Inferior parietal cortex (tissue), 1 donor: ENCODE results near the gene CD81.
"Not testable (repeated sequence)": the region's sequence is repeated elsewhere in the genome, so short reads cannot be mapped to it uniquely, and the experiment has no call there.

ENCODE experiments used
- DNase-seq: peaks from one replicate; pipeline ENCODE4 v3.0.0-alpha.2; 2016; ENCODE audit errors: extremely low spot score

The CD81 gene, protein sequence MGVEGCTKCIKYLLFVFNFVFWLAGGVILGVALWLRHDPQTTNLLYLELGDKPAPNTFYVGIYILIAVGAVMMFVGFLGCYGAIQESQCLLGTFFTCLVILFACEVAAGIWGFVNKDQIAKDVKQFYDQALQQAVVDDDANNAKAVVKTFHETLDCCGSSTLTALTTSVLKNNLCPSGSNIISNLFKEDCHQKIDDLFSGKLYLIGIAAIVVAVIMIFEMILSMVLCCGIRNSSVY

DNA sequence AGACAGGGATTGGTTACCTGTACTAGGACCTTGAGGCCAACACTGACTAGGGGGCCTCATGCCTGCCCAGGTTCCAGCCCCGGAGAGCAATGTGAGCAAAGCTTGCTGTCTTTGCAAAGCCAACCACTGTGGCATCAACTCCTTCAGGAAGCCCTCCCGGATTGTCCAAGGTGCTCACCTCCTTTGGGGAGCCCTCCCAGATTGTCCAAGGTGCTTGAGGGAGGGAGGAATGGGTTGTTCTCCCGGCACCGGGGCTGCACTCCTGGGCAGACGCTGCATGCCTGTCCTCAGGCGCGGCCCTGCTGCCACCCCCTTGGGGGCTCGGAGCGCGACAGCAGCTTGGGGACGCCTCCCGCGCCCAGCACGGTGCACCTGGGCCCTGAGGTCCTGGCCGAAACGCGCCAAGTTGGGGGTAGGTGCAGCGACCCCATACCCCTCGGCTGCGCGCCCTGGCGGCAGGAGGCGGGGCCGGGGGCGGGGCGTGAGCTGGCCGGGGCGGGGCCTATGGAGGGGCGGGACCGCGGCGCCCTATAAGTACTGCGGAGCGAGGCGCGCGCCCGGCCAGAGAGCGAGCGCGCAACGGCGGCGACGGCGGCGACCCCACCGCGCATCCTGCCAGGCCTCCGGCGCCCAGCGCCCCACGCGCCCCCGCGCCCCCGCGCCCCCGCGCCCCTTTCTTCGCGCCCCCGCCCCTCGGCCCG, at the start of gene CD81:
Gene CD81, plus strand, starts transcription at position 560 of the 701 bp plus-strand sequence. CDS start 240 bp downstream, outside the sequence.
- peak; percentile 47 for DNase-seq

DNA sequence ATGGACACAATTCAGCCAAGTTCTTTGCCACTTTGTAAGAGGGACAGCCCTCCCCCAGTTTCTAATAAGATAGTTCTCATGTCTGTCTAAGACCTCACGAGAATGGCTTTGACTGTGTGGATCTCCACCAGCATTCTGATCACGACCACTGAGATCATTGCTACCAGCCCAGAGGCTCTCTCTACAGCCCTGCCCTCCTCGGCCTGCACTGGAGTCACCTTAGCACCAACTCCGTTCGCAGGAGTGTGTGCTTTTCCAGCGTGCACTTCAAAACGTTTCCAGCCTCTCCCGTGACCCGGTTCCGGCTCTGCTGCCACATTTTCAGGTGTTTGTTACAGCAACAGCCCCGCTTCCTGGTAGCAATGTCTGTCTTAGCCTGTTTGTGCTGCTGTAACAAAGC, 49.1 kb upstream of the CD81 start:
- DNase-seq = no peak

DNA sequence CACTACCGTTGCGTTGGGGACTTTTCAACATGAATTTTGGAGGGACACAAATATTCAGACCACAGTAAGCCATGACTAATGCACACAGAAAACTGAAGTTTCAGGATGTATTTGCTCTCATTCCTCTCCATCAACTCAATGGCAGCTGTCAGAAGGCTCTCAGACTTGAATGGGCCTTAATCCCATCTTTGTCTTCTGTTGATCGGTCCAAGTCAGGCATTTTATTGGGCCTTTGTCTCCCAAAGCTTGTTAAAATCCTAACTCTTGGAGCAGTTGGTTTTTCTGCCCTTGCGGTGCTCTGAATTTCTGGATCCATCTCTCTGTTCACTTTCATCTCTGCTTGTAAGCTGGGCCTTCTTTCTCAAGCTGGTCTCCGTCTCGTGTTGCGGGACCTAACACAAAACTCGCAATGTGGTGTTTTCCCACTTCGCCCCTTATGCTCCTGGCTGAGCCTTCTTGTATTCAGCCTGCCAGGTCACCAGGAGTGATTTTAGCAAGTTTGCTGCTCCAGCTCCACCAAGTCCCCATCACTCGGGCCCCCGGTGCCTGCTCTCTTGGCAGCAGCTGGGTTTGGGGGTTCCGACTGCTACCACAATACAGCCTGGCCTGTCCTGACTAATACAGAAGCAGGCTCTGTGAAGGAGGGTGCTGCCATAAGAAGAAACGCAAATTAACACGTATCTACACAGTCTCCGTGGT, 48.3 kb upstream of the CD81 start:
- no peak for DNase-seq

DNA sequence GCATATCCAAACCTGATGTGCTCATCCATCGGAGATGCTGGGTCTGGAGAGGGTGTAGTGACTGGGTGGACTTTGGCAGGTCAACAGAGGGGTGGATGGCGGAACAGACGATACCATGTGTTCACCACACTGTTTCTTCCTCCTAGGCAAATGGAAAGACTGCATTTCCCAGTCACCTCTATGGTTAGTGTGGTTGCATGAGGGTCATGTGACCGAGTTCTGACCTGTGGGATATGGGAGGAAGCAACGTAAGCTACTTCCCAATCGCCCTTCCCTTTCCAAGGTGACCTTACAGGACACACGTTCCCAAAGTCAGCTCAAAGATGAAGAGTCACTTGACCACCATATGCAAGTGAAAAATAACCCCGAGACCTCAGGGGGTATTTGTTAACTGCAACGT, 47.6 kb upstream of the CD81 start:
- DNase-seq = no peak

DNA sequence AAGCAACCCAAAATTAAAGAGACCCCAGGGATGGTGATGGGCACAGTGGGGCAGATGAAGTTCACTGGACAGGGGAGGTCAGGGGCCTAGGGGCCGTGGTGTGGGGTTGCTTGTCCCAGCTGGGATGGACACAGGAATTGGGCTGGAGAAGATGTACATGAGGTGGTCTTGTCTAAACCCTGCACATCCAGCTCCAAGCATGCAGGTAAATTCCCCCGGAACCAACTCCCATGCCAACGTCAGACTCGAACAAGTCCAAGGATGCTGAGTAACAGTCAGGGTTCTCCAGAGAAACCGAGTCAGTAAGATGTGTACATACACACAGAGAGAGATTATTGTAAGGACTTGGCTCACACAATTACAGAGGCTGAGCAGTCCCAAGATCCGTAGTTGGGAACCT, 46.4 kb upstream of the CD81 start:
- DNase-seq = no peak

DNA sequence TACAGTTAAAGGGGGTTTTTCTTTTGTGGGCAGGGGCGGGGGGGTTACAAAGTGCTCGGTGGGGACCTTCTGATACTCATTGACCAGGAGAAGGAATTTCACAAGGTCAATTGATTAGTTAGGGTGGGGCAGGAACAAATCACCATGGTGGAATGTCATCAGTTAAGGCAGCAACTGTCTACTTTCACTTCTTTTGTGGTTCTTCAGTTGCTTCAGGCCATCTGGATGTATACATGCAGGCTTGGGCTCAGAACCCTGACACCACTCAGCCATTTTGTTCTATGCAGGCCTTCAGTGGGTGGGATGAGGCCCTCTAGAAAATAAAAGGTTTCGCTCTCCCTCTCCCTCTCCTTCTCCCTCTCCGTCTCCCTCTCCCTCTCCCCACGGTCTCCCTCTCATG, 45.7 kb upstream of the CD81 start:
- DNase-seq = no peak

DNA sequence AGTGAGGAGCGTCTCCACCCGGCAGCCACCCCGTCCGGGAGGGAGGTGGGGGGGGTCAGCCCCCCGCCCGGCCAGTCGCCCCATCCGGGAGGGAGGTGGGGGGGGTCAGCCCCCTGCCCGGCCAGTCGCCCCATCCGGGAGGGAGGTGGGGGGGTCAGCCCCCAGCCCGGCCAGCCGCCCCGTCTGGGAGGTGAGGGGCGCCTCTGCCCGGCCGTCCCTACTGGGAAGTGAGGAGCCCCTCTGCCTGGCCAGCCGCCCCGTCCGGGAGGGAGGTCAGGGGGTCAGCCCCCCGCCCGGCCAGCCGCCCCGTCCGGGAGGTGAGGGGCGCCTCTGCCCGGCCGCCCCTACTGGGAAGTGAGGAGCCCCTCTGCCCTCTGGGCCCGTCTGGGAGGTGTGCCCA, 44.5 kb upstream of the CD81 start:
- not testable (repeated sequence) for DNase-seq

DNA sequence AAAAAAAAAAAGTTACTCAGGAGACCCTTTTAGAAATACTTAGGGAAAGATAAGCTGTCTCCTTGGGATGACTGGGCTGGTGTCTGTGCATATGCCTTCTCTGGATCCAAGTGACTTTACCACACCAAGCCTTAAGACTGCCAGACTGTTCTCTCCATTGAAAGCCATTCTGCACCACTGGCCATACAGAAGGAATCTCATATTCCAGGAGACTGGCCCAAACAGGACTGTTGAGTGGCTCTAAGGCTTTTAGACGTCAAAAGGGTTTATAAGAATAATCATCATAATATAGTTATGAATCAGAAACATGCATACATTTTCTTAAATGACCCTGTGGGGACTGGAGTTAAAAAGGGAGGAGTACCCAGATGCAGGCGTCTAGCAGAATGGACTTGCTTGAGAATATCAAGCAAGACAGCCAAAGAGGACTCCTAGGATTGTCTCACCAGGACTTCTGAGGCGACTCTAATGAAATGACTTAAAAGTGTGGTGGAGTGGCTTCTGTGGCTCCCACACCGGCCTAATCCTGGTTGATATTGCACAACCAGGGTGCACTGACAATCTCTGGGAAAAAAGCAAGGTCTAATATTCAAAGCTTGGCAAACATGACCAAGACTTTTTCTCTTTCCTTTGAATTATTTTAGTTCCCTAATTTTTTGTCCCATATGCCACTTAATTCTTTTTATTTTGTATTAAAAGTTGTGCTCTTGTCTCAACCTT, 43.5 kb upstream of the CD81 start:
- DNase-seq = not testable (repeated sequence)

DNA sequence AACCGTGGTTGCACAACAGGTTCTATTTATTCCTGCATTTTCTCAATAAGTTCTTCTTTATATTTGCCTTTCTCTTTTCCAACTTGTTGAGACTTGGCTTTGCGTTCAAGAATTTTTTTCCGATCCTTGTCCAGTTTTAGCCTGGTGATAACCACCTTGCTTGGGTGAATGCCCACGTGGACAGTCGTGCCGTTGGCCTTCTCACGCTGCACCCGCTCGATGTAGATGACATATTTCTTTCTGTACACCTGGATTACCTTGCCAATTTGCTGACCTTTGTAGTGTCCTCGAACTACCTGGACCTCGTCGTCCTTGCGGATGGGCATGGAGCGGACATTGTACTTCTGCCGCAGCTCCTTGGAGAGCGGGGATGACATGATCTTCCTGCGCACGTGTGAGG, 41.8 kb upstream of the CD81 start:
- DNase-seq = not testable (repeated sequence)

DNA sequence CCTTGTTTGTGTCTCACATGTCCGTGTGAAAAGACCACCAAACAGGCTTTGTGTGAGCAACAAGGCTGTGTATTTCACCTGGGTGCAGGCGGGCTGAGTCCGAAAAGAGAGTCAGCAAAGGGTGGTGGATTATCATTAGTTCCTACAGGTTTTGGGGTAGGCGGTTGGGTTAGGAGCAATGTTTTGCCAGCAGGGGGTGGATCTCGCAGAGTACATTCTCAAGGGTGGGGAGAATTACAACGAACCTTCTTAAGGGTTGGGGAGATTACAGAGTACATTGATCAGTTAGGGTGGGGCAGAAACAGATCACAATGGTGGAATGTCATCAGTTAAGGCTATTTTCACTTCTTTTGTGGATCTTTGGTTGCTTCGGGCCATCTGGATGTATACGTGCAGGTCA, 38.4 kb upstream of the CD81 start:
- DNase-seq = not testable (repeated sequence)

DNA sequence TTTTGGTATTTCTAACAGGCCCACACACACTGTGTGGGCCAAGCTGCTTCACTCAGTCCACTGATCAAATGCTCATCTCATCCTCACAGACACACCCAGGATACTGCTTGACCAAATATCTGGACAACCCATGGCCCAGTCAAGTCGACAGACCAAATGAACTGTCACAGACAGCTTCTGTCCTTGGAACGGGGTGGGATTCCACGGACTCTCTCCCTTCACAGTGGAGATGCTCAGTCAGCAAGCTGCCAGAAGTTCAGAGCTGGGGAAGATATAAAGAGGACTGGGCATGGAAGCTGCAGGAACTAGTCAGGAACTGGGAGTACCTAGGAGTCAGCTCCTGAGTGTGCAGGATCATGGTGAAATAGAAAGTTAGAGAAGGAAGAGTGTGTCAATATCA, 34.6 kb upstream of the CD81 start:
- DNase-seq = no peak

DNA sequence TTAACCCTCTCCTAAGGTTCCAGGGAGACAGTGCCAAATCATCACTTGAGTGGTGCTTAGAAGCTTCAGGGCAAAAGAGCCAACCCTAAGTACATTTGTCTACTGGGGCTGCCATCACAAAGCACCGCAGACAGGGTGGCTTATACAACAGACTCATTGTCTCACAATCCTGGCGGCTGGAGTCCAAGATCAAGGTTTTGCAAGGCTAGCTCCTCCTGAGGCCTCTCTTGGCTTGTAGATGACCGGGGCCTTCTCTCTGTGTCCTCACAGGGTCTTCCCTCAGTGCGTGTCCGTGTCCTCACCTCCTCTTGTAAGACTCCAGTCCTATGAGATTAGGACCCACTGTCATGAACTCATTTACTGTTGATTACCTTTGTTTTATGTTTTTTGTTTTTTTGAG, 34.1 kb upstream of the CD81 start:
- no peak for DNase-seq

DNA sequence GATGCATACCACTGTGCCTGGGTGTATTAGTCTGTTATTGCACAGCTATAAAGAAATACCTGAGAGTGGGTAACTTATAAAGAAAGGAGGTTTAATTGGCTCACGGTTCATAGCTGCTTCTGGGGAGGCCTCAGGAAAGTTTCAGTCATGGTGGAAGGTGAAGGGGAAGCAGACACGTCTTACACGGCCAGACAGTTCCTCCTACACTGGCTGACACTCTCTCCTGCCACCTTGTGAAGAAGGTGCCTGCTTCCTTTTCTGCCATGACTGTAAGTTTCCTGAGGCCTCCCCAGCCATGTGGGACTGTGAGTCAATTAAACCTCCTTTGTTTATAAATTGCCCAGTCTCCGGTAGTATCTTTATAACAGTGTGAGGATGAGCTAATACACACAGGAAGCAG, 33.6 kb upstream of the CD81 start:
- DNase-seq = no peak

DNA sequence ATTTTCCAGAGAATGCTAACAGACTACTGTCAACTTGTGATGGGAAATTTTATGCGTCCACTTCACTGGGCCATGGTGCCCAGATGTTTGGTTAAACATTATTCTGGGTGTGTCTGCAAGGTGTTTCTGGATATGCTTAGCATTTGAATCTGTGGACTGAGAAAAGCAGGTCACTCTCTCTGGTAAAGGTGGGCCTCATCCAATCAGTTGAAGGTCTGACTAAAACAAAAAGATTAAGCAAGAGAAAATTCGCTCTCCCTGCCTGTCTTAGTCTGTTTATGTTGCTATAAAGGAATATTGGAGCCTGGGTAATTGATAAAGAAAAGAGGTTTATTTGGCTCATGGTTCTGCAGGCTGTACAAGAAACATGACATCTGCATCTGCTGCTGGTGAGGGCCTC, 32.1 kb upstream of the CD81 start:
- no peak for DNase-seq

DNA sequence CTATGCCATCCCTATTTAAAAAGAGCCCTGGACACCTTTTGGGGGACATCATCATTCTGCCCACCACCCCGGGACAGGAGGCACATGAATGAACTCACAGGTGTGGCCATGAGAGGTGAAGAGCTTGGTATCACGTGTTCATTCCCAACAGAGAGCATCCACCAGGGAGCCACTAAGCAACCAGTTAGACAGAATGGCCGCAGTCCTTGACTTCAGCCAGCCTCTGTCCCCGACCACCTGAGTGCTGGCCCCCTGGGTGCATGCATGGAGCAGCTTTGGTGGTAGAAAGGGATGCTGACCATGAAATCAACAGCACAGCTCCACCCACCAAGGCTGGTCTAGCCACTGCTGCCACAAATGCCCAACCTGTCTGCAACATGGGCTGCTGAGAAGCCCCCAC, 31.1 kb upstream of the CD81 start:
- DNase-seq = no peak

DNA sequence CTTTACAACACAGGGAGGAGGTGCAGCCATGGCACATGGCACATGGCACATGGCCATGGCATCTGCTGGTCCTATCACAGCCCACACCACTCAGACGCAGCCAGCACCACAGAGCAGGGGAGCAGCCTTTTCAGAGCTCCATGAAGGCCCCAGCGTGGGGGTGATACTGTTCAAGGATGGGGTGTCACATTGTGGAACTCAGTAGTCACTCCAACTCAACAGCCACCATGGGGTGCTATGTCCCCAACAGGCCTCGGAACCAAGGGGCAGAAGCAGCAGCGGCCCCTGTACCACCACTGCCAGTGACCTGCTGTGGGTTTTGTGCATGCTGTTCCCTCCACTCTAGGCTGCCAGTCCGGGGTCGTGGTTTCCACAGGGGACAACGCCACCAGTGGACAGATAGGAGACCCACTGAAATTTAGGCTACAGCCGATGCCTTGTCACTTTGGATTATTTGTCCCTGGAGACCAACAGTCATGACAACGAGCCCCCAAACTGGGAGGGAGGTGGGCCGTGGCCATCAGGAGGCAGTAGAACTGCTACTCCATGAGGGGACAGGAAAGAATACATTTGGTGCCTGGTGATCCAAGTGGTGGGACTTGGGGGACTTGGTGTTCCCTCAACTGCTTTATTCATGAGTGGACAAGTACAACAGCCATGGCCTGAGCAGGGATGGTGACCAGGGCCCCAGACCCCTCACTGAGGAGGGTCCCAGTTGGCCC, 30.4 kb upstream of the CD81 start:
- no peak for DNase-seq

DNA sequence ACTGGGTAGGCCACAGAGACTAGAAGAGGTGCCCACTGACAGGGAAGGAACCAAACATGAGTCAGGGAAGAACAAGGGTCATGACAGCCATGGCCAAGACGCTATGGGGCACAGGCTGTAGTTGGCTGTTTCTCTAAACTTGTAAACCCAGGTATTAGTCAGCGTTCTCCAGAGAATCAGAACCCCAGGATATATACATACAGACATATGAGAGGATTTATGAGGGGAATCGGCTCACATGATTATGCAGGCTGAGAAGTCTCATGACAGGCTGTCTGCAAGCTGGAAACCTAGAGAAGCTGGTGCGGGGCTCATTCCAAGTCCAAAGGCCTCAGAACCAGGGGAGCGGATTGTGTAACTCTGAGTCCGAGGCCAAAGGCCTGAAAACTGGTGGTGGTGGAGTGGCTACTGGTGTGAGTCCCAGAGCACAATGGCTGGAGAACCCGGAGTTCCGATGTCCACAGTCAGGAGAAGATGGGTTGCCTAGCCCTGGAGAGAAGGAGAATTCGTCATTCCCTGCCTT, 29.7 kb upstream of the CD81 start:
- no peak for DNase-seq

DNA sequence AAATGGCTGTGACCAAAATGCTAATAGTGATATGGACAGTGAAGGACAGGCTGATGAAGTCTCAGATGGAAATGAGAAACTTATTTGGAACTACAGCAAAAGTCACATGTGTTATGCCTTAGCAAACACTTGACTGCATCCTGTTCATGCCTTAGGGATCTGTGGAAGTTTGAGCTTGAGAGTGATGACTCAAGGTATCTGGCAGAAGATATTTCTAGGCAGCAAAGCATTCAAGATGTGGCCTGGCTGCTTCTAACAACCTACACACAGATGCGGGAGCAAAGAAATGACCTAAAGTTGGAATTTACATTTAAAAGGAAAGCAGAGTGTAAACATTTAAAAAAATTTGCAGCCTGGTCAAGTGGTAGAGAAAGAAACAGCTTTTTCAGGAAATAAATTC, 28.1 kb upstream of the CD81 start:
- no peak for DNase-seq

DNA sequence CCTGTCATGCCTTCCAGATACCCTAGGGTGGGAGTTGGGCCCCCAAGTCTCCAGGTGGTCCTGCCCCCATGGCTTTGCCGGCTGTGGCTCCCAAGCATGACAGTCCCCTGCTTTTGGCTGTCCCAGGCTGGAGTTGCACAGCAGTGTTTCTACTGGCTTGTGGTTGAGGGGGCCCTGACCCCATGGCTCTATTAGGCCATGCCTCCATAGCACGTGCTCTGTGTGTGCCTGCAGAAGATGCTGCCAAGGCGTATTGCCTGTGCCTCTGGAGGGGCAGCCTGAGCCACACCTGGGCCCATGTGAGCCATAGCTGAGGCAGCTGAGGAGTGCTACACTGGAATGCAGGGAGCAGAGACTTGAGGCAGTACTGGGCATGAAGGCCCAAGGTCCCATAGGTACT, 25.4 kb upstream of the CD81 start:
- no peak for DNase-seq

DNA sequence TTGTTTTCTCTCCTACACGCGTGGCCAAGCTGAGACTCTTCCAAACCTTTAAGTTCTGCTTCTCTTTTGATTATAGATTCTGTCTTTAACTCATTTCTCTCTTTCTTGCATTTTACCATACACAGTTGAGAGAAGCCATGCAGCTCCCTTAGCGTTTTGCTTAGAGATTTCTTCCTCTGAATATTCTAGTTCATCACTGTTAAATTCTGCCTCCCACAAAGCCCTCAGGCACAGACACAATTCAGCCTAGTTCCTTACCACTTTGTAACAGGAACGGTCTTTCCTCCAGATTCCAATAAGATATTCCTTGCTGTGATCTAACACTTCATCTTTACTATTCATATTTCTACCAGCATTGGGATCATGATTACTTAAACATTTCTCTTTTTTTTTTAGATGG, 24.7 kb upstream of the CD81 start:
- no peak for DNase-seq

DNA sequence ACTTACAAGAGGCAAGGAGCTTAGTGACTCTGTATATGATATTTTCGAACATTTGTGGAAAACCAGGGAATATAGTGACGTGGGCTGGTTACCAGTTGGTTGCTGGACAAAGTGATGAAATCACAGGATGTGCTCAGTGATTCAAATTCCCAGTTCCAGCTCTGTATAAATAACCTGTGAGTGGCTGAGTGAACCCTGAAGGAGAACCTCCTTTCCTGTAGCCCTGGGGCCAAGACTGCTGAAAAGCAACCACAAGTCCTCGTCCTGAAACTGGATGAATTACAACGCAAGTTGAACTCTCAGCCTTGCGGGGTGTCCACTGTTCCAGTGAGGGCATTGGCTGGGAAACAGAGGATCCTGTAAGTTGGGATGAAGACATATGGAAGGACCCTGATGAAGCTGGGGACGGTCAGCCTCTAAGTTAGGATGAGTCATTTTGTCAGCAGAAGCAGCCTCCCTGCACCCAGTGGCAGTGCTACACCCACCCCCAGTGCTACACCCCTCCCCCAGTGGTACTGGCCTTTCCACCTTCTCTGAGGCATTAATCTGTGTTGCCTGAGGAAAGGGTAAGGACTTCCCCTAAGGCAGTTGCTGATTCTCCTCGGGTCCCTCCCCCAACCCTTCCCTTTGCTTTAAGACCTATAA, 22.0 kb upstream of the CD81 start:
- DNase-seq = no peak
